ENCODE results near the gene MCF2L.

DNA sequence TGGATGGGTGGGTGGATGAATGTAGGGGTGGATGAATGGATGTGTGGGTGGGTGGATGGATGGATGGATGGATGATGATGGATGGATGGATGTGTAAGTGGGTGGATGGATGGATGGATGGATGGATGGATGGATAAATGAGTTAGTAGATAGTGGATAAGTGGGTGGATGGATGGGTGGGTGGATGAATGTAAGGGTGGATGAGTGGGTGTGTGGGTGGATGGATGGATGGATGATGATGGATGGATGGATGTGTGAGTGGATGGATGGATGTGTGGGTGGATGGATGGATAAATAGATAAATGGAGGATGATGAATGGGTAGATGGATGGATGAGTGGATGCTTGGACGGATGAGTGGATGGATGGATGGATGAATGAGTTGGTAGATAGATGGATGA lies 3.2 kb downstream of the MCF2L start:
- TF ChIP-seq CTCF (conservative IDR thresholded peaks at IDR 0.05; ENCODE audit: low read depth, low read length) = no peak
- TF ChIP-seq EZH2phosphoT487 (IDR thresholded peaks at IDR 0.05; ENCODE audit: borderline replicate concordance, low read length) = no peak
- TF ChIP-seq EZH2 (IDR thresholded peaks at IDR 0.05; ENCODE audit: low read length, unreplicated experiment) = no peak
